ENCODE measurements around the gene LRRC70.
"Not testable (repeated sequence)": the region's sequence is repeated elsewhere in the genome, so short reads cannot be mapped to it uniquely, and the experiment has no call there.

LRRC70 gene, protein sequence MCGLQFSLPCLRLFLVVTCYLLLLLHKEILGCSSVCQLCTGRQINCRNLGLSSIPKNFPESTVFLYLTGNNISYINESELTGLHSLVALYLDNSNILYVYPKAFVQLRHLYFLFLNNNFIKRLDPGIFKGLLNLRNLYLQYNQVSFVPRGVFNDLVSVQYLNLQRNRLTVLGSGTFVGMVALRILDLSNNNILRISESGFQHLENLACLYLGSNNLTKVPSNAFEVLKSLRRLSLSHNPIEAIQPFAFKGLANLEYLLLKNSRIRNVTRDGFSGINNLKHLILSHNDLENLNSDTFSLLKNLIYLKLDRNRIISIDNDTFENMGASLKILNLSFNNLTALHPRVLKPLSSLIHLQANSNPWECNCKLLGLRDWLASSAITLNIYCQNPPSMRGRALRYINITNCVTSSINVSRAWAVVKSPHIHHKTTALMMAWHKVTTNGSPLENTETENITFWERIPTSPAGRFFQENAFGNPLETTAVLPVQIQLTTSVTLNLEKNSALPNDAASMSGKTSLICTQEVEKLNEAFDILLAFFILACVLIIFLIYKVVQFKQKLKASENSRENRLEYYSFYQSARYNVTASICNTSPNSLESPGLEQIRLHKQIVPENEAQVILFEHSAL

GRCh38 chr5:62578540-62578939 is at the start of gene LRRC70:
Gene LRRC70, plus strand, starts transcription at chr5:62578819. Its CDS starts 620 bp downstream, at chr5:62579439.
- no peak for DNase-seq (ENCODE audit: low spot score)

- no peak for DNase-seq (ENCODE audit: low spot score)
Observed at GRCh38 chr5:62533597-62533996, 45.0 kb upstream of the LRRC70 start.

GRCh38 chr5:62534461-62535236 is 44.0 kb upstream of the LRRC70 start:
- no peak for DNase-seq (ENCODE audit: low spot score)

DNA sequence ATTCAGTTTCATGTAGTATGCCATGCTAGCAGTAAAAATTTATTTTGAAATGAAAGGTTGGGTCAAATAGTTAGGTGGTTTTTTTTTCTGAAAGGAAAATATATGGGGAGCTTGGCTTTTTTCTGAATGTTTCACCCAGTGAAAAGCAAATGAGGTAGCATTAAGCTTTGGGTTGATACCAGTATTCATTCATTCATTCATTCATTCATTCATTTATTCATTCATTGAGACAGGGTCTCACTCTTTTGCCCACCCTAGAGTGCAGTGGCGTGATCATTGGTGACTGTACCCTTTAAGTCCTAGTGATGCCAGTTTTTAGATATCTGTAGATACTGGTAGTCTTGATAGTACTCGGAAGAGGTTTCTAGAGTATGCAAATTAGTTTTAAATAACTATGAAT is 42.4 kb upstream of the LRRC70 start:
- DNase-seq (ENCODE audit: low spot score): no peak

DNA sequence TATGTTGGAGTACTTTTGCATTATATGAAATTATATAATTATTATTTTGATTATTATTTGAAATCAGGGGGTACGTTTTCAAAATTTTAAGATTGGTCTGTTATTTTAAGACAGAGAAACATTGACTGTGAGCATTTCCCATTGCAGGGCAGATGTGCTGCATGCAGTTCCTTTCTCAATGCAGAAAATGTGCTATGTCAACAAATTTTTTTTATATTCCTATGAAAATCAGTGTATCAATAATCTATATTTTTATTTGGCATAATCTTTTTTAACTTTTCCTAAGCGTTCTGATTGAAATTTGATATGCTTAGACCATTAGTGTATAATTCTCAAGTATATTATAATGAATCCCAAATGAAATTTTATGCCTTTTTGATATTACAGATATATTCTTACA is 41.8 kb upstream of the LRRC70 start:
- no peak for DNase-seq (ENCODE audit: low spot score)

GRCh38 chr5:62538017-62538942 is 40.3 kb upstream of the LRRC70 start:
- peak; percentile 67 for DNase-seq (ENCODE audit: low spot score)

DNA sequence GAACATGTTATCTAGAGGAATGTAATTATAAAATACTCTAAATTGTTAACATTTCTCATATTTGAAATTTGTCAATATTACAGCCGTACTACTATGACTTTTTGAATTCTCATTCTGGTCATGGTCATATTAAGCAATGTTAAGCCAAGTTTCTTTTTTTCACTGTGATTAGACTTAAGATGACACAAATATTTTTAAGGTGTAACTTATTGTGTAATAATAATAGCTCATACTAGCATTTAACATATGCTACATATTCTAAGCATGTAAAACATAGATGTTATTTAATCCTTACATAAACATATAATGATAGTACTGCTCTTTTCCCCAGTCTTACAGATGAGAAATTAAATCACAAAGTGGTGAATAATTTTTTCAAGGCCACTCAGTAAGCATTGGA is 35.9 kb upstream of the LRRC70 start:
- DNase-seq (ENCODE audit: low spot score): no peak

DNA sequence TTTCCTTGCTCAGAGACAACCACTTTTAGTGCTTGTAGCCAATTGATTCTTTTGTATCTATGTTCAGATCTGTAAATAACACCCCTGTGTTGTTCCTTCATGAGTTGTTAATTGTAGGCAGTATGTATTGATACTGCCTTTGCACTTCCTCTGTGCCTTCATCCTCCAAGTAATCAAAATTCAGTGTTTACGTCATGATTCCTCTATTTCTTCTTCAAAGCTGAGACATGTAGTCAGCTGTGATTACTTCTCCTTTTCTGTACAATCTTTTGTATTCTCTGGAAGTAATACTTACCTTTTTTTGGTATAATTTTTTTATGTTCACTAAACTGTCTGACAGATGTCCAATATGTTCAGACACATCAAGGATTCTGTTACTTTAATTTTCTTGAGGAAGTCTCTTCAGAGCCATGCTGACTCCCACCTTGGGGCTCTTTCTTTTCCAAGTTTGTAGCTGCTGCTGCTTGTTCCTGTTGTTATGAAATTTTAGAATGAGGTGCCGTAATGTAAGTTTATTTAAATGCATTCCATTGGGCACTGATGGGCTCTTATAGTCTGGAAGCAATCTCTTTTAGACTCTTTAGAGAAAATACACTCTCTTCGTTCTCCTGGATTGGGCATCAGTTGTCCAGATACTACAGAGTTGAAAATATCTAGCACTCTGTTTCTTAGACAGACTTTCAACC is 30.5 kb upstream of the LRRC70 start:
- DNase-seq (ENCODE audit: low spot score): no peak

GRCh38 chr5:62550103-62550502 is 28.5 kb upstream of the LRRC70 start:
- DNase-seq (ENCODE audit: low spot score): no peak

- no peak for DNase-seq (ENCODE audit: low spot score)
Observed at GRCh38 chr5:62555930-62556329, 22.7 kb upstream of the LRRC70 start.

- DNase-seq (ENCODE audit: low spot score): no peak
Observed at GRCh38 chr5:62558941-62559340, 19.7 kb upstream of the LRRC70 start.

DNA sequence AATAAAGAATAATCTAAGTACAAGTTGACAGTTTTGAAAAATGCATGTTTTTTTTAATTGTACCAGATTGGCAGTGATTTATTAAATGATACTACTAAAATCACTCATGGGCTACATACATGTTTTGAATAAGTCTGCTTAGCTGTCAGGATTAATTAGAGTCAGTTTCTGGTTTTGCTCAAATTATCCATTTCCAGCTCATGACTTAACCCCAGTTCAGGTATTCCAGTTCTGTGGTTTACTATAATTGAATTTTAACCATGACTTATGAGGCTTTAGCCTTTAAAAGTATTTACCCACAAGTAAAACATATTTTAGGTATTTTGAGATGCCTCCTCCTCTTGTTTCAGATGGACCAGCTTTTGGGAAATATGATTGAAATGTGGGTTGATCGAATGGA is 17.8 kb upstream of the LRRC70 start:
- DNase-seq (ENCODE audit: low spot score): no peak

- no peak for DNase-seq (ENCODE audit: low spot score)
Observed at GRCh38 chr5:62561896-62562295, 16.7 kb upstream of the LRRC70 start.

DNA sequence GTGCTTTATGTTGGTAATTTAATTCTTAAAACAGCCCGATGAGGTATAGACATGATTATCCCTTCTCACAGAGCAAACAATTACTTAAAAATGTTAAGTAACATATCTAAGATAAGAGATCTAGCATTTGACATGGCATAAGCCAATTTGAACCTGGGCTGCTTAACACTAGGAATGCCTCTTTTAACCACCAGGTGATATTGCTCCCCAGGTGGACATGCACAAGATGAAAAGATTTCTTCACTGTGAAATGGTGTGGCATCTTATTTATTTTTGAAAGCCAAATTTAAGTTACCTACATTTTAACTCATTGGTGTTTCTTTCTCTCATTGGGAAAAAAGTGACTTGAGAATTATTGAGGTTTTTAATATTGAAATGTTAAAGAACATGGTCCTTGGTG is 15.8 kb upstream of the LRRC70 start:
- no peak for DNase-seq (ENCODE audit: low spot score)

GRCh38 chr5:62564101-62564500 is 14.5 kb upstream of the LRRC70 start:
- DNase-seq (ENCODE audit: low spot score): no peak

- not testable (repeated sequence) for DNase-seq (ENCODE audit: low spot score)
Observed at GRCh38 chr5:62565740-62566139, 12.9 kb upstream of the LRRC70 start.

GRCh38 chr5:62568143-62568542 is 10.5 kb upstream of the LRRC70 start:
- DNase-seq (ENCODE audit: low spot score): no peak

DNA sequence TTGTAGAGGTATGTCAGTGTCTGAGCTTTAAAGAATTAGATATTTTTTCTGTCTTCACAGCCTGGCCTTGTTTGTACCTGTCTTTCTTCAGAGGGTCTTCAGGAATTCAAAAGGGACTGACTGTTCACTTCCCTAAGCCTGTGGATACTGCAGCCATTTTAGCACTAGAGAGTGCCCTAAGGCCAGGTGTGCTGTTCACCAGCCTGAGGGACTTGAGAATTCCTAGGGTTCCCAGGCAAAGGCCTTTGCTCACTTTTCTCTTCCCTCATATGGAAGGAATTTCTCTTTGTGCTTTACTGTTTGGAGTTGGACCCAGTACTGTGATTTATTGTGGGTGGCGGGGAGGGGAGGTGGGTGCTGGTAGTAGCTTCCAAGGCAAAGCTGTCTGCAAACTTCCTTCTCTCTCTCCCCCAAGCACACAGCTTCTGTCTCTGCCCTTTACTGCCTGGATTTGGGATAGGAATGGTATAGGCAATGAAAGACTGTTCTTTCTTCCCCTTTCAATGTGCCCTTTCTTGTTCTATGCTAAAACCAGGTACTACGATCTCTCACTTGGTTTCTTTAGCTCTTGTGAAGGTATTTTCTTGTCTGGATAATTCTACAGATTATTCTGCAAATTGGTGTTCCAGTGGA is 9.7 kb upstream of the LRRC70 start:
- no peak for DNase-seq (ENCODE audit: low spot score)

- no peak for DNase-seq (ENCODE audit: low spot score)
Observed at GRCh38 chr5:62569470-62569869, 9.1 kb upstream of the LRRC70 start.

GRCh38 chr5:62572918-62573514 is 5.6 kb upstream of the LRRC70 start:
- no peak for DNase-seq (ENCODE audit: low spot score)

All from hematopoietic multipotent progenitor cell treated with erythropoietin and hydrocortisone succinate and interleukin-3 and kit ligand, for 15 days (in vitro differentiated cells).